Stimulated activated CD8-positive, alpha-beta memory T cell treated with anti-CD3 and anti-CD28 coated beads, Interleukin-4, amount 100 ng/mL, for 24 hours (primary cell): ENCODE data around the gene USP10.

Source experiments
- DNase-seq: peaks from one replicate; pipeline ENCODE4 v3.0.0-alpha.2; 2020; ENCODE audit warnings: low read depth

Gene USP10, protein sequence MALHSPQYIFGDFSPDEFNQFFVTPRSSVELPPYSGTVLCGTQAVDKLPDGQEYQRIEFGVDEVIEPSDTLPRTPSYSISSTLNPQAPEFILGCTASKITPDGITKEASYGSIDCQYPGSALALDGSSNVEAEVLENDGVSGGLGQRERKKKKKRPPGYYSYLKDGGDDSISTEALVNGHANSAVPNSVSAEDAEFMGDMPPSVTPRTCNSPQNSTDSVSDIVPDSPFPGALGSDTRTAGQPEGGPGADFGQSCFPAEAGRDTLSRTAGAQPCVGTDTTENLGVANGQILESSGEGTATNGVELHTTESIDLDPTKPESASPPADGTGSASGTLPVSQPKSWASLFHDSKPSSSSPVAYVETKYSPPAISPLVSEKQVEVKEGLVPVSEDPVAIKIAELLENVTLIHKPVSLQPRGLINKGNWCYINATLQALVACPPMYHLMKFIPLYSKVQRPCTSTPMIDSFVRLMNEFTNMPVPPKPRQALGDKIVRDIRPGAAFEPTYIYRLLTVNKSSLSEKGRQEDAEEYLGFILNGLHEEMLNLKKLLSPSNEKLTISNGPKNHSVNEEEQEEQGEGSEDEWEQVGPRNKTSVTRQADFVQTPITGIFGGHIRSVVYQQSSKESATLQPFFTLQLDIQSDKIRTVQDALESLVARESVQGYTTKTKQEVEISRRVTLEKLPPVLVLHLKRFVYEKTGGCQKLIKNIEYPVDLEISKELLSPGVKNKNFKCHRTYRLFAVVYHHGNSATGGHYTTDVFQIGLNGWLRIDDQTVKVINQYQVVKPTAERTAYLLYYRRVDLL

DNA sequence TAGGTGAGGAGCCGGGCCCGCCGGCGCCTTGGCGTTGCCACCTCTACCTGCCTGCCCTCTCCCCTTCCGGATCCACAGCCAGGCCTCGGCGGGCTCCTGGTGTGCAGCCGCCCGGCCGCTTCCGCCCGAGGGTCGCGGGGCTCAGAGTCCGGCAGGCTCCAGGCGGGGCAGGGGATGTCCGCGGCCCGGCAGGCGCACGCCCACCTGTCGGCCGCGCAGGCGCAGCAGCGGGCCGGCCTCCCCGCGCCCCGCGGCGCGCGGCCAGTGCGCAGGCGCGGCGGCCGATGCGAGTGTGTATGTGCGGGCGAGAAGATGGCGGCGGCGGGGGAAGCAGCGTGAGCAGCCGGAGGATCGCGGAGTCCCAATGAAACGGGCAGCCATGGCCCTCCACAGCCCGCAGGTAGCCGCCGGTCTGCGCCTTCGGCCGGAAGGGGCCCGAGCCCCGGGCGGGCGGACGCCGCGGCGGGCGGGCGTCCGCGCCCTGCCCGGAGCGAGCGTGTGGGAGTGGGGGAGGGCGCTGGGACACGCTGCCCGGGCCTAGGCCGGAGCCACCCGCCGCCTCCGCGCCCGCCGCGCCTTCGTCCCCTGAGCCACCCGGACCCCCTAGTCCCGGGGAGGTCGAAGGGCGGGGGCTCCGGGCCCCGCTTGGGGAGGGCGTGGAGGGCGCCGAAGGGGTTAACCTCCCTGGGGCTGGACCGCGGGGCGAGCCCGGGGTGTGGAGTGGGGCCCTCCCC, at the start of gene USP10:
Gene USP10, plus strand, starts transcription at position 289 of the 734 bp plus-strand sequence. Its CDS starts 91 bp downstream, at position 380.
- peak; percentile 67 for DNase-seq

DNA sequence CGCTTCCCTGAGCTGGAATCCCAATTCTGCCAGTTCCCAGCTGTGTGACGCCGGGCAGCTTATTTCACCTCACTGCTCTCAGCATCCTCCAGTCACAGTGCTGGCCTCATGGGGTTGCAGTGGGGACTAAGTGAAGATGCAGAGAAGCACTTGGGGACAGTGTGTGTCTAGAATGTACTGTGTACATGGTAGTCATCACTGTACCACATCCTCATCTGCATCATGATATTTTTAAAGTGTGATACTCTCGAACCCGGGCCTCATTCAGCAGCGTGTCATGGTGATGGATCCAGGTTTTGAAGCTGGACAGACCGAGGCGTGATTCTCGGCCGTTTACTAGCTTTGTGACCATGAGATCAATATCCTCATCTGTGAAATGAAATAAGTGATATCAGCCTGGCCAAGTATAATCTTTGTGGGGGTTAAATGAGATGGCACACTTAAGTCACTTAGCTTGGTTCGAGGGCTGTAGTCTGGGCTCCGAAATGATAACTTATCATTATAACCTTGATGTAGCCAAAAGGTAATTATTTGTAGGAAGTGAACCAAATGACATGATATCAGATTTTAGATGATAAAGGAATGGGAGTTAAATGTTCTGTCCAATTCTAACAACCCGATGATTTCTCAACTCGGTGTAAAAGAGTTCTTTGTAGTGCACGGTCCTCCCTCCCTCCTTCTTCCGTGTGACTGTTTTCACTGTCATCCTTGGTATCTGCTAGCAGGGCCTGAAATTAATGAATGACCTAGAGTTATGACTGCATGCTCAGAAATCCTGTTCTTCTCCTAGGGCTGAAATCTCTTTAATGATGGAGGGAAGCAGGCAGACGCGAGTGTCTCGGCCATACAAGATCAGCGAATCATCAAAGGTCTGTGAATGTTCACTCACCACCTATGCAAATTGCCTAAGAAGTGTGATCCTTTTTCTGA, 49.5 kb upstream of the USP10 start:
- DNase-seq, result no peak

DNA sequence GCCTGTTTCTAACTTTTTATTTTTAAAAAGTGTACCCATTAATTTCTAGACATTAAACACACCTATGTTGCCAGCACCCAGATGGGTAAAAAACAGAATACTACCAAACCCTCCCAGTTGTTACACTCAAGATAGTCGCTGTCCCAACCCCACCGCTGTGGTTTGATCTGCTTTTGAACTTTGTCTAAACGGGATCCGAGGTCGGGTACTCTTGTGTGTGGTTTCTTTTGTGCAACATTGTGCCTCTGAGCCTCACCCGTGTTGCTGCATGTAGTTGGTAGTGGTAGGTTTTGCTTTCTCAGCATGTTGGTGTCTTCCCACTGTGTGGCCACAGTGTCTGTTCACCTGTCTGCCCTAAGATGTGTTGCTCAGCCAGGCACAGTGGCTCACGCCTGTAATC, 47.2 kb upstream of the USP10 start:
- no peak for DNase-seq

DNA sequence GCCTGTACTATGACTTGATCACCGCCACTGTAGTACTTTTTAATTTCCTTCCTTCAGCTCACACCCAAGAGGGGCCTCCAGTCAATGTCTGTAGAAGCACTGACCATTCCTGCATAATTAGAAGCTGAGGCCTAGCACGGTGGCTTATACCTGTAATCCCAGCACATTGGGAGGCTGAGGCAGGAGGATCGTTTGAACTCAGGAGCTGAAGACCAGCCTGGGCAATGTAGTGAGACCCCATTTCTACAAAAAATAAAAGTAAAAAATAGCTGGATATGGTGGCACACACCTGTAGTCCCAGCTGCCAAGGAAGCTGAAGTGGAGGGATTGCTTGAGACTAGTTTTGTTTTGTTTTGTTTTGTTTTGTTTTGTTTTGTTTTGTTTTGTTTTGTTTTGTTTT, 45.6 kb upstream of the USP10 start:
- DNase-seq, result no peak

DNA sequence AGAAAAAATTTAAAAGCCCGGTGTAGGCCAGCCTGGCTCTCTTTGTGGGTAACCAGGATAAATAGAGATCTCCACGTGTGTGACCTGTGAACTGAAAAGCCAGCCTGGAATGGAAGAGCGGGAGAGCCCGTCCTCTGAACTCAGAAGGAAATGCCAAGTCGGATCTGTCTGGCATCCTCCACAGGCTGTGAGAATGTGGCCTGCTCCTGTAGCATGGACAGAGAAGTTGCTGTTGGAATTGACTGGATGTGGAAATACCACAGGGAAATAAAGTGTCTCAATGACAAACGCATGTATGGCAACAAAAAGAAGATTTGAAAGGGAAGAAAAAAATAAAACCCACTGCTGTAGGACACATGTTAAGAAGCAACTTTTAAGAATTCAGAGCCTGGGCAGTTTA, 44.8 kb upstream of the USP10 start:
- no peak for DNase-seq

DNA sequence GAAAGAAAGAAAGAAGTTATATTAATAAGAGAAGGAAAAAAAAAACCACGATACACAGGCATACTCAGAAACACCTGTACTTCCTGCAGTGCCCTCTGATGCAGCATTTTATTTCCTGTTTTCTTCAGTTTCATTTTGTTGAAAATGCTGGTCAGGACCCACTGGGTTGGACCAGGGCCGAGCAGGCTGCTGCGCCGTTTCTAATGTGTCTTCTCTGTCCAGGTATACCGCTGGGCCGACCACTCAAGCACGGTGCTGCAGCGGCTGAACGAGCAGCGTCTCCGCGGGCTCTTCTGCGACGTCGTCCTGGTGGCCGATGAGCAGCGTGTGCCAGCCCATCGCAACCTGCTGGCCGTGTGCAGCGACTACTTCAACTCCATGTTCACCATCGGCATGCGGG, 43.2 kb upstream of the USP10 start:
- DNase-seq, result no peak

DNA sequence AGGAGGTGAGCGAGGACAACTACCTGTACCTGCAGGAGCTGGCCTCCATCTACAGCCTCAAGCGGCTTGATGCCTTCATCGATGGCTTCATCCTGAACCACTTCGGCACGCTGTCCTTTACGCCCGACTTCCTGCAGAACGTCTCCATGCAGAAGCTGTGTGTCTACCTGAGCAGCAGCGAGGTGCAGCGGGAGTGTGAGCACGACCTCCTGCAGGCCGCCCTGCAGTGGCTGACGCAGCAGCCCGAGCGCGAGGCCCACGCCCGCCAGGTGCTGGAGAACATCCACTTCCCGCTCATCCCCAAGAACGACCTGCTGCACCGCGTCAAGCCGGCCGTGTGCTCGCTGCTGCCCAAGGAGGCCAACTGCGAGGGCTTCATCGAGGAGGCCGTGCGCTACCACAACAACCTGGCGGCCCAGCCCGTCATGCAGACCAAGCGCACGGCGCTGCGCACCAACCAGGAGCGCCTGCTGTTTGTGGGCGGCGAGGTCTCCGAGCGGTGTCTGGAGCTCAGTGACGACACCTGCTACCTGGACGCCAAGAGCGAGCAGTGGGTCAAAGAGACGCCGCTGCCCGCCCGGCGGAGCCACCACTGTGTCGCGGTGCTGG, 42.5 kb upstream of the USP10 start:
- no peak for DNase-seq

DNA sequence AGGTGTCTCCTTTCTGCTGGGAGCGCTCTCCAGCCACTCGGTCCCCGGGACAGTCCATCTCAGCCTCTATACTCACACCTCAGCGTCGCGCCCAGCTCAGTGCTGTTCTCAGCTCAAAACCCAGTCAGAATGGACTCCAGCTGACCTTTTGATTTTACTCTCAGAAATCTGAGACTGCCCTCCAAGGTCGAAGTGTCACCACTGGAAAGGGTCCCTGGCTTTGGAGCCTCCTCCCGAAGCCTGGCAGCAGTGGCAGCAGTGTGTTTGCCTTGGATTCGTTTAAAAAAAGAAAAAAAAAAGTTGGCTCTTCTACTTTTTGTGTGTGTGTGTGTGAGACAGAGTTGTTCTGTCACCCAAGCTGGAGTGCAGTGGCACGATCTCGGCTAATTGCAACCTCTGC, 41.1 kb upstream of the USP10 start:
- no peak for DNase-seq

DNA sequence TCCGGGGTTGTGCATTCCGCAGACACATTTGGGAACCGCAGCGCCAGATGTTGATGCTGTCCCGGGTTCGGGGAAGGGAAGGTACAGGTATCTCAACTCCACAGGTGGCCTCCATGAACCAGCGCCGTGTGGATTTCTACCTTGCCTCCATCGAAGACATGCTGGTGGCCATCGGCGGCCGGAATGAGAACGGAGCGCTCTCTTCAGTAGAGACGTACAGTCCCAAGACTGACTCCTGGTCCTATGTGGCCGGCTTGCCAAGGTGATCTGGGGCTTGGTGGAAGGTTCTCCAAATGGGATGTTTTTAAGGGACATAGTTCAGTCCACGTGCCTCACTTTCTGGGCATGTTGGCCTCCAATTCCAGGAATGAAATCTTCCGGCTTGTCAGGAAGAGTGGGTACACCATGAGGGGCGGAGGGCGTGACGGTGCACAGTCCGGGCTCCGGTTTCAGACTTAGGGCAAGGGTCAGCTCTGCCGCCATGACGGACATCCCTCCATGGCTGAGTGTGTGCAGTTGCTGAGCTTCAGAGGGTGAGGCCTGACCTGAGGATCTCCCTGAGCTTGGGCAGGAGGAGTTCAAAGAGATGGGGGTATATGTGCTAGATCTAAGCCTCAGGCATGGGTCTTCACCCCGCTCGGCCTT, 40.0 kb upstream of the USP10 start:
- DNase-seq, result no peak

DNA sequence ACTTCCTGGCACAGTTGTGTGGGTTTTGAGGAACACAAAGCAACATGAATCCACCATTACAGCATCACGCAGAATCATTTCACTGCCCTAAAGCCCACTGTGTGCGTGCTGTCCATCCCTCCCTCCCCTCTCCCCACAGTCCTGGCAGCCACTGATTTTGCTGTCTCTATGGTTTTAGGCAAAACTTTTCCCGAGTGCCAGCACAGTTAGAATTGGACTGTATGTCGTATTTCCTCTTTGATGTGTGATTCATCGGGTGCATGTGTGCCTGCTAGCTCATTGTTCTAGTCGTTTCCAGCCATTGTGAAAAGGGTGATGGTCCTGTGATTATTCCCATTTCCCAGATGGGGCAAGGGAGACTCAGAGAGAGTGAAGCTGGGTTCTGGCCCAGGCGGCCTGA, 38.8 kb upstream of the USP10 start:
- no peak for DNase-seq

DNA sequence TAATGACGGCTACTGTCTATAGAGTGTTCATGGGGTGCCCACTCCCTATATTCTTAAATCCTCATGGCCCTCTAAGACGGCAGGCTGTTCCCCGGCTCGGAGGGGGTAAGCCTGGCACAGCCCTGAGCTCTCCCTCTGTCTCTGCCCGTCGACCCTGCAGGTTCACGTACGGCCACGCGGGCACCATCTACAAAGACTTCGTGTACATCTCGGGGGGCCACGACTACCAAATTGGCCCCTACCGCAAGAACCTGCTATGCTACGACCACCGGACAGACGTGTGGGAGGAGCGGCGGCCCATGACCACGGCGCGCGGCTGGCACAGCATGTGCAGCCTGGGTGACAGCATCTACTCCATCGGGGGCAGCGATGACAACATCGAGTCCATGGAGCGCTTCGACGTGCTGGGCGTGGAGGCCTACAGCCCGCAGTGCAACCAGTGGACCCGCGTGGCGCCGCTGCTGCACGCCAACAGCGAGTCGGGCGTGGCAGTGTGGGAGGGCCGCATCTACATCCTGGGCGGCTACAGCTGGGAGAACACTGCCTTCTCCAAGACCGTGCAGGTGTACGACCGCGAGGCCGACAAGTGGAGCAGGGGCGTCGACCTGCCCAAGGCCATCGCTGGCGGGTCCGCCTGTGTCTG, 38.3 kb upstream of the USP10 start:
- DNase-seq, result no peak

DNA sequence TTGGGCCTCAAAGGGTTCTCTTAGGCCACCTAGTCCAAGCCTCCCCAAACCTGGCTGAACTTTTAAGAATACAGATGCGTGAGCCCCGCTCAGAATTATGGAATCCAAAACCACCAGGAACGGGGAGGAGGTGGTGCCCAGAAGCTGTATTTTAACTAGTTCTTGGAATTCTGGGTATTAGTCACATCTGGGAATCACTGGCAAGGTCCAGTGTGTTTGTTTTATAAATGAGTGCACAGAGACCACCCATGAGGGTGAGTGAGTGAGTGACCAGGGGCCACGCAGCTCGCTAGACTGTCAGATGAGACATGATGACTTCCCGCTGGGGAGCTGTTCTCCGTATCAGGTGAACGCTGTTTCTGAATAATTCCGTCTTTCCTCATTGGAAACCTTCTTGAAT, 37.3 kb upstream of the USP10 start:
- DNase-seq, result no peak

DNA sequence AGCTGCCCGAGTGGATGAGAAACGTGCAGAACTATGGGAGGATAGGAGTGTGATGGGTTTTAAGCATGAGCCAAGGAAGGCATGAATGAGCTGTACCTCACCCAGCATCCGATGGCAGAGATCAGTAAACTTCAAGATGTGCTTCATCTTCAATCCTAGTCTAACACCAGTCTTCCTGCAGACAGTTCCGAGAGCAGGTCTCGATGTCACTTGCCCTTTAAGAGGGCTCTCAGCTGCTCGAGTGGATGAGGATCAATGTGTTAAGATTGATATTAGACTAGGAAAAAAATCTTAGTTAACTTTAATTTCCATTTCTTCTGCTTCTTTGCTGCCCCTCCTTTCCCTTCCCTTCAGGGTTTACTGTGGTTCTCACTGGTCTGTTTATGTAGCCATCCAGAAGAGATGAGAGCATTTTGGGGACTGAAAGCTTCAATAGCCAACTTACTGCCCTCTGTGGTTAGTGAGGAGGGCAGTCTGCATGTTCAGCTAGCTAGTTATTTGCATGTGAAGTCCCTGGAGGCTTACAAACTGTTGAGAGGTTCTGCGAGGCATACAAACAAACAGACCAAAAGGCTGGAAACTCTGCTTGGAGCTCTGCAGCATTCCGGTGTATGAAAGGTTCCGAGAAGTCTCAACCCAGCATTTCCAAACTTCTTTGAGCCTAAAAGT, 36.2 kb upstream of the USP10 start:
- DNase-seq, result no peak

DNA sequence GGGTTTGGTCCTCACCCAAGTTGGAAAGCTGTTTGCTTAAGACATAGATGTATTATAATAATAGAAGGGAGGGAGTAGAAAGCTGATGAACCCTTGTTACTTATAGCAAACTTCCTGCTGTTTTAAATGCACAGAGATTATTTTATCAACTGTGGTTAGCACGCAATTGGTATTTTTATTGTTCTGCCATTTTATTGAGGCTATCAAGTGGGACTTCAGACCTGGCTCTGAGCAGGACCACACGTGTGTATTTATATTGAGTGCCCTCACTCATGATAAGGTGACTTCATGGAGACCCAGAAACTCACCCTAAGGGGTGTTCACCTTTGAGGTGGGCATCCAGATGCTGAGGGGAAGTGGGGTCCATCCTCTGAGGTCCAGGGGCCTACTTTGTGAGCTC, 34.4 kb upstream of the USP10 start:
- no peak for DNase-seq

DNA sequence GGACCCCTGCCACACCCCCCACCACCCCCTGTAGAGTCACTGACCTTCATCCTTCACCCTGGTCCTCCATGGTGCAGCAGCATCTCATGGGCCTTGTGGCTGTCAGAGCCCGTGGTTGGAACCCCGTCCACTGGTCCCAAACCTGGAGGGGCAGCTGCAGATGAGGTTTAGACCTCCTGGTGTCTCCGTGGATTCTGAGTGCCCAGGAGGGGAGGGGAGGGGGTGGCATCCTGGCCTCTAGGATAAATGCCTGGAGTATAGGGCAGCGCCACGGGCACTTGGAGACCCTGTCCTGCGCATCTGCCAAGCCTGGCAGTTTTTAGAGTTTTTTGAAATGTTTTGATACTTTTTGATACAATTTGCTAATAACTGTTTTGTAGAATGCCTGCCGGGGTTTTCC, 34.0 kb upstream of the USP10 start:
- no peak for DNase-seq

DNA sequence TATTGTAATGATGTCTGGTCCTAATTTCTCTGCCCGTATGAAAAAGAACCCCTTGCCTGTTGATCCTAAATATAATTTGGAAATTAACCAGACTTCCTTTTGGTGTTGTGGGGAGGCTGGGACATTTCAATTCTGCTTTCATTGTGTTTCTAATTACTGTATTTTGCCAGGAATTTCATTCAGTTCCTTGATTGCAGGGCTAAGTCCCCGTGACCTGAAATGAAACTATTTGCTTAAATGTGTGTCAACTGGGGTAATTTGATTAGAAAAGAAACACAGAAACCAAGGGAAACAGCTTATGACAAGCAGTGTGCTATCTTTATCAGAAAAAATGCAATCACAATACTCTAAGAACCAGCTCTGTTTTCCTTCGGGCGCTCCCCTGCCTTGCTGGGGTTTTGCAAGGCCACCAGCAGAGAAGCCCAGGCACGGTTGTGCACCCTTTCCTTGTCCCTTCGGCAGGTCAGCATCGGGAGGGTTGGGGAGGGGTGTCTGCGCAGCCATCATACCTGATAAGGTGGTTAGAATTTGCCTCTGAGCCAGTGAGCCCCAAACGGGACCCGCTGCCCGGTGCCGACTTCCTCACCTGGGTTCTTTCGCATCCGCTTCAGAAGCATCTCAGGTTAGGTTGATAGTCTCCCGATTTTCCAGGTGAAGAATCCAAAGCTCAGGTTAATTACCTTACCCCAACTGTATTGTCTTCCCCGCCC, 32.0 kb upstream of the USP10 start:
- DNase-seq, result no peak

DNA sequence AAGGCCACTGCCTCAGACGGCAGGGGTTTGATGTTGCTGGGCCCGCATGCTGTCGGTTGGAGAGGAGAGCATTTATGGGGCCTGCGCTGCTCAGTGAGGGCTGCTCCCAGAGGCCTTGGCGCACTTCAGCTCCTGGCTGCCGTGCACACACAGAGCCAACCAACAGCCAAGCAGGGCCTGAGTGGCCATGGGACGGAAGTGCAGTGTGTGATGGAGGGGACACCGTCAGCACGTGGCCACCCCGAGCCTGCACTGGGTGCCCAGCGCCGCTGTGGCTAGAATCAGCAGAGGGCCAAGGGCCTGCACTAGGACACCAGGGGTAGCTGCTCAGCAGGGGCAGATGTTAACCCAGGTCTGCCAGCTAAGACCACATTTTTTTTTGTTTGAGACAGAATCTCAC, 29.7 kb upstream of the USP10 start:
- no peak for DNase-seq

DNA sequence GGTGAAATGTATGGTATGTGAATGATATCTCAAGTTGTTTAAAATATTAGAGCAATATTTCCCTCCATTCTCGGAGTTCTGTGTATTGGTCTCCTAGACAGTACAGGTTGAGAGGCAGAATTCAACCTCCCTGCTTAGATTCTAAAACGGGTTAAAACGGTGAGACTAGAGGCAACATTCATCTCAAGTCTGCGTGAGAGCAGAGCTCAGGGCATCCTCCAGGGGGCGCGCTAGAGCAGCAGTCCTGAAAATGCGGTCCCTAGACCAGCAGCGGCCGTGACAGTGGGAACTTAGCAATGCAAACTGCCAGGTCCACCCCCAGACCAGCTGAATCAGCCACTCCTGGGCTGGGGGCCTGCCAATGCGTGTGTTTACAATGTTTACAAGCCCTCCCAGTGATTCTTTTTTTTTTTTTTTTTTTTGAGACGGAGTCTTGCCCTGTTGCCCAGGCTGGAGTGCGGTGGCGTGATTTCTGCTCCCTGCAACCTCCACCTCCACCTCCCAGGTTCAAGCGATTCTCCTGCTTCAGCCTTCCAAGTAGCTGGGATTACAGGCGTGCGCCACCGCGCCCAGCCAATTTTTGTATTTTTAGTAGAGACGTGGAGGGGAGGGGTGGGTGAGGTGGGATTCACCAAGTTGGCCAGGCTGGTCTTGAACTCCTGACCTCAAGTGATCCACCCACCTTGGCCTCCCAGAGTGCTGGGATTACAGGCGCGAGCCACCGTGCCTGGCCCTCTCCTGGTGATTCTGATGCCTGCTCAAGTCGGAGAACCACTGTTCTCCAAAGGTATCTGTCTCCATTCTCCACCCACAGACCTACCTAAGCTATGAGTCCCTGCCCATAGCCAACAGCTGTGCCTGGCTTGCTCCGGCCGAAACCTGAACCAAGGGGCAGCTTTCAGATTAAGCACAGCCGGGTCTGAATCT, 27.3 kb upstream of the USP10 start:
- DNase-seq, result peak; percentile 74
